Pancreas (tissue), 10 donors: ENCODE data around the gene B3GNT7. TPM values are rescaled to one million over a fixed set of nuclear protein-coding genes. Genes with fewer than 3 reads are reported as not detected.
A peak's percentile ranks its signal among the peaks of the same experiment; 100 is the strongest.

Experiments
- ATAC-seq, 4 donors: fragments of 200-7000 bp; cut with Tn5 transposase; one replicate each; pipeline versions ENCODE4 v1.8.0 to v1.9.1; 2020; ENCODE audit warnings: mild to moderate bottlenecking in 4 of 4, moderate library complexity in 4 of 4
- DNase-seq, 6 donors: peaks; one replicate each; pipeline ENCODE4 v3.0.0-alpha.2; 2020
- FAIRE-seq: peaks from 2 replicates; lab custom pipeline; 2012; peaks lifted over from hg19 to GRCh38; lab: Jason Lieb, UNC
- H3K27ac ChIP-seq, 4 donors: fragments of 200-600 bp; sonication (generic); 1 replicate in 3 of 4; 2 replicates in 1 of 4; pipeline versions ENCODE4 v1.5.0 to v1.8.0; 2020
- H3K27me3 ChIP-seq, 4 donors: fragments of 200-600 bp; one replicate each; pipeline ENCODE4 v1.8.0; 2021
- H3K36me3 ChIP-seq, 3 donors: fragments of 200-600 bp; sonication (generic) in 1 of 3; one replicate each; pipeline versions ENCODE4 v1.5.0 to v1.8.0; 2020 to 2021
- H3K4me1 ChIP-seq, 3 donors: fragments of 200-600 bp; one replicate each; pipeline ENCODE4 v1.8.0; 2021
- H3K4me3 ChIP-seq, 4 donors: fragments of 200-600 bp; sonication (generic) in 2 of 4; one replicate each; pipeline versions ENCODE4 v1.5.0 to v1.8.0; 2020 to 2021
- H3K9me3 ChIP-seq, 4 donors: fragments of 200-600 bp; one replicate each; pipeline ENCODE4 v1.8.0; 2021
- CTCF ChIP-seq, 4 donors: fragments of 200-600 bp; sonication (generic) in 3 of 4; IDR thresholded peaks; one replicate each; pipeline versions ENCODE4 v1.5.0 to v1.8.0; 2021; ENCODE audit warnings: antibody characterized with exemption in 4 of 4
- WGBS, 2 donors: extraction: QIAGEN DNeasy Blood & Tissue Kit; methylation state at CpG; one replicate each; pipeline ENCODE4 v1.1.7; 2013; 5-methylcytosine and 5-hydroxymethylcytosine counted together
- intact Hi-C, 3 donors: fragments of 100-400 bp; cut with DNase I; formaldehyde crosslinking; loops; one replicate each; pipeline versions ENCODE4 v1.11.1 to v1.14.2; 2022
- polyA plus RNA-seq, 2 donors: library from polyadenylated mRNA; stranded (reverse); fragments of 200-250 nt; gene quantifications; one replicate each; pipeline ENCODE4 v1.2.3, GENCODE V29; 2013
- total RNA-seq, 6 donors: library from RNA; stranded (reverse); fragmentation: NEBNext Ultra II Directional in 4 of 6; extraction: Animal tissue kit (Norgen Biotek cat#: 25700) in 4 of 6; gene quantifications; one replicate each; pipeline versions ENCODE4 v1.2.1 to v1.2.4, GENCODE V29; 2021 to 2023
- donor health status: healthy with polysubstance abuse.
- donor health status: DM: no; HTN: no; CAD: no; lungs with moderate emphysema.
- donor health status: DM: no; HTN: no; CAD: no.
- donor health status: control.
- donor health status: control.
- donor health status: Bipolar disorder and iron deficiency.
- donor health status: DM: yes; HTN: yes; CAD: no.
- donor health status: DM: no; HTN: no; CAD: no.
- donor health status: DM: no; HTN: no; CAD: no.
- donor health status: DM: yes; HTN: yes; CAD: no.

Gene B3GNT7
- total and polyA plus RNA-seq, 8 donors, result 5.6 to 34.5 (median 12.1) TPM

GRCh38 chr2:231387904-231388724 lies 7.4 kb upstream of the B3GNT7 start:
- H3K4me3 ChIP-seq, result no peak overlapping the region
- ATAC-seq (peak in 3 of 4 donors; percentile 49 to 54 (median 49)), DNase-seq (peak in 1 of 6 donors; percentile 46), FAIRE-seq (no peak)
- no peaks in the 10 kb centered on the region for H3K4me1 ChIP-seq
- no peaks in the 10 kb centered on the region for H3K36me3 ChIP-seq
- intact Hi-C loops, result no loop called here
- no peaks in the 10 kb centered on the region for H3K9me3 ChIP-seq
- H3K27ac ChIP-seq, result no peak overlapping the region
- 78 to 84% methylated on average over 26 of the region's 26 CpGs for WGBS, 2 donors
- no peaks in the 10 kb centered on the region for H3K27me3 ChIP-seq
- TF ChIP-seq CTCF (IDR thresholded peaks at IDR 0.05), result no peak

- no peaks in the 10 kb centered on the region for H3K9me3 ChIP-seq
- FAIRE-seq, result no peak
- TF ChIP-seq CTCF (IDR thresholded peaks at IDR 0.05), result no peak
- intact Hi-C loops, result no loop called here
- no peak overlapping the region for H3K27ac ChIP-seq
- no peaks in the 10 kb centered on the region for H3K27me3 ChIP-seq
- H3K4me1 ChIP-seq, result no peaks in the 10 kb centered on the region
- no peak for ATAC-seq
- WGBS, 2 donors, result 91 to 92% methylated on average over 15 of the region's 15 CpGs
- H3K4me3 ChIP-seq, result no peak overlapping the region
- DNase-seq, result peak in 1 of 6 donors; percentile 21
- H3K36me3 ChIP-seq, result no peaks in the 10 kb centered on the region
Measured at GRCh38 chr2:231388725-231389346, 6.7 kb upstream of the B3GNT7 start.

- ATAC-seq, result no peak
- TF ChIP-seq CTCF (IDR thresholded peaks at IDR 0.05), result no peak
Measured at GRCh38 chr2:231390667-231391066, 4.8 kb upstream of the B3GNT7 start.

GRCh38 chr2:231391981-231392380 lies 3.5 kb upstream of the B3GNT7 start:
- peaks cover 0 to 5% (median 0%) of the 10 kb centered on the region in 3 donors for H3K4me1 ChIP-seq
- no peaks in the 10 kb centered on the region for H3K9me3 ChIP-seq
- H3K36me3 ChIP-seq, result no peaks in the 10 kb centered on the region
- DNase-seq (peak in 1 of 6 donors; percentile 30), FAIRE-seq (no peak), ATAC-seq (no peak)
- no peak for TF ChIP-seq CTCF (IDR thresholded peaks at IDR 0.05)
- WGBS, 2 donors, result 77 to 79% methylated on average over 7 of the region's 7 CpGs
- intact Hi-C loops, result no loop called here
- H3K27ac ChIP-seq, result no peak overlapping the region
- no peaks in the 10 kb centered on the region for H3K27me3 ChIP-seq
- no peak overlapping the region for H3K4me3 ChIP-seq

More at GRCh38 chr2:231390667-231391066, 4.8 kb upstream of the B3GNT7 start:
- FAIRE-seq, result no peak
- intact Hi-C loops, result no loop called here
- Histone ChIP-seq H3K27ac (no peak overlapping the region), H3K27me3 (no peaks in the 10 kb centered on the region), H3K36me3 (no peaks in the 10 kb centered on the region), H3K9me3 (no peaks in the 10 kb centered on the region), H3K4me3 (no peak overlapping the region), H3K4me1 (peaks cover 0 to 5% (median 0%) of the 10 kb centered on the region in 3 donors)
- DNase-seq, result peak in 1 of 6 donors; percentile 31
- 84 to 87% methylated on average over 8 of the region's 8 CpGs for WGBS, 2 donors
